ENCODE data around the gene LYPD1. TPM values are rescaled to one million over a fixed set of nuclear protein-coding genes. Genes with fewer than 3 reads are reported as not detected.

Gene LYPD1
- total RNA-seq, 1 donor from 2014 or later = 0.34 TPM

GRCh38 chr2:132668189-132668823, 1.7 kb downstream of the LYPD1 start:
- peak; percentile 34 for DNase-seq

- DNase-seq = peak; percentile 19
These were observed 2.3 kb downstream of the LYPD1 start for GRCh38 chr2:132667706-132668105.

- DNase-seq = no peak
These were observed 4.4 kb downstream of the LYPD1 start for GRCh38 chr2:132665401-132666140.

GRCh38 chr2:132664096-132664495, 5.9 kb downstream of the LYPD1 start:
- no peak for DNase-seq

GRCh38 chr2:132662732-132663131, 7.3 kb downstream of the LYPD1 start:
- DNase-seq = peak; percentile 17

- DNase-seq = no peak
These were observed 10.7 kb downstream of the LYPD1 start for GRCh38 chr2:132659331-132659730.

- no peak for DNase-seq
These were observed 13.6 kb downstream of the LYPD1 start for GRCh38 chr2:132656266-132656975.

- DNase-seq = no peak
These were observed 15.0 kb downstream of the LYPD1 start for GRCh38 chr2:132654968-132655367.

- no peak for DNase-seq
These were observed 15.7 kb downstream of the LYPD1 start for GRCh38 chr2:132654335-132654734.

- DNase-seq = no peak
These were observed 17.5 kb downstream of the LYPD1 start for GRCh38 chr2:132652474-132652873.

GRCh38 chr2:132651115-132652045, 18.6 kb downstream of the LYPD1 start:
- DNase-seq = peak; percentile 69

- DNase-seq = no peak
These were observed 23.4 kb downstream of the LYPD1 start for GRCh38 chr2:132646540-132647108.

- DNase-seq = no peak
These were observed 24.1 kb downstream of the LYPD1 start for GRCh38 chr2:132645722-132646539.

GRCh38 chr2:132645176-132645575, 24.8 kb downstream of the LYPD1 start:
- DNase-seq = peak; percentile 4

GRCh38 chr2:132642415-132642814, 27.6 kb downstream of the LYPD1 start:
- no peak for DNase-seq

- DNase-seq = no peak
These were observed 28.2 kb downstream of the LYPD1 start for GRCh38 chr2:132641819-132642218.

GRCh38 chr2:132640116-132640515, 29.9 kb downstream of the LYPD1 start:
- no peak for DNase-seq

- no peak for DNase-seq
These were observed 31.5 kb downstream of the LYPD1 start for GRCh38 chr2:132638313-132639040.

- no peak for DNase-seq
These were observed 33.7 kb downstream of the LYPD1 start for GRCh38 chr2:132636346-132636745.

GRCh38 chr2:132633635-132634034, 36.4 kb downstream of the LYPD1 start:
- DNase-seq = no peak

Data from dermis blood vessel endothelial cell (primary cell).